ENCODE measurements around the gene CDA. TPM values are rescaled to one million over a fixed set of nuclear protein-coding genes. Genes with fewer than 3 reads are reported as not detected.

Gene CDA
- total RNA-seq, 2 experiments from 2014 or later, result not detected

DNA sequence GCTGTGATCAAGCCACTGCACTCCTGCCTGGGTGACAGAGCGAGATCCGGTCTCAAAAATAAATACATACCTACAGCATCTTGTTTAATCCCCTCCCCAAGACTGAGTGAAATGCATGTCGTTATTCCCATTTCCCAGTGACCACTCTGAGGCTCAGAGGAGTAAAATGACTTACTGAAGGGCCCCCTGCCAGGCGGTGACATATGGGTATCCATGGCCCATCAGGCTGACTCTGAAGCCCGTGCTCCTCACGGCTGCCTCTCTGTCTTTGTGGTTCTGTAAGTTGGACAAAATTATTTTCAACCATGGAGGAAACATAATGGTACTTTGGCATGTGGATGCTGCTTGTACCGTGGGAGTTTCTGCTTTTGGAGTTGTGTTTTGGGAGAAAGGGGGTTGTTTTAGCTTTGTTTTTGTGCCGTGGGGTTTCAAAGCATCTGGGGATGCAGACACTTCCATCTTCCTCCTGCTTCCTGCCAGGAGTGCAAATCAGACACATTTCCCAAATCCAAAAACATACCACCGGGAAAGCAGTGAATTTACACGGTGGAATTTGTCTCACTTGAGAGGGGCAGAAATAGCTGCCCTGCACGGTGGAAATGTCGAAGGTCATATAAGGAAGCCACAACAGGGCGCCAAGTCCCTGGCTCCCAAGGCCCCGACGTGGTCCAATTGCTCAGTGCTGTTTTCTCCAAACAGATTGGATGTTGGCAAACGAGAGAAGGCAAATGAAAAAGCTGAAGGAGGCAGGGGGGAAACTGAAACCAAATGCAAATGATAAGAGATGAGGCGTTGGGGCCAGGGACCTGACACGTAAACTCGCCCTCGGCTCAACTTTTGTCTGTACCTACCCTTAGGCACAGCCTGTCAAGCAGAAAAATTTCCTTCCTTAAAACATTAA, 27.3 kb downstream of the CDA start:
- POLR2A ChIA-PET, result no interaction called here
- Mint-ChIP-seq H3K36me3 (no peaks in the 10 kb centered on the region), H3K4me3 (no peak overlapping the region), H3K4me1 (no peaks in the 10 kb centered on the region), H3K27me3 (no peaks in the 10 kb centered on the region), H3K27ac (no peak overlapping the region), H3K9me3 (no peaks in the 10 kb centered on the region)
- no peak for DNase-seq
- no peak for ATAC-seq (ENCODE audit: low read depth)

DNA sequence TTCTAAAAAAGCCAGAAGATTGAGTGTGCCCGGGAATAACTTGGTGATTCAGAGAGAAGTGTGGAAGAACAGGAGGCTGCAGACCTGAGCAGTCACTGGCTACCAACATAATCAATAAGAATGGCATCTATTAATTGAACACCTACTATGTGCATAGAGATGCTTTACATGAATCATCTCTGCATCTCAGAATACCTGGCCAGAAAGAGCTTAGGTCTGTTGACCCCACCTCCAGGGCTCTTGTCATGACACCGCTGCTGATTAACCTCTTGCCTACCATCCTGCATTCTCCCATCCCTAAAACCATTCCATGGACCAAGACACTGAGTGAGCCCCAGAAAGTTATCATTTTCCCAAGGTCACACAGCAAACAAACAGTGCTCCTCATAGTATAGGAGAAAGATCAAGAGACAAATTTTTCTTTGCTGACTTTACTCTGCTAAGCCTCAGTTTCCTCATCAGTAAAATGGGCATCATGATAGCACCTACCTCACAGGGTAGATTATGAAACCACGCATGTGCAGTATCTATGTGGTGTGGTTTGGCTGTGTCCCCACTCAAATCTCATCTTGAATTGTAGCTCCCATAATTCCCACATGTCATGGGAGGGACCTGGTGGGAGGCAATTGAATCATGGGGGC, 28.1 kb downstream of the CDA start:
- H3K4me3 Mint-ChIP-seq, result no peak overlapping the region
- POLR2A ChIA-PET, result no interaction called here
- H3K36me3 Mint-ChIP-seq, result no peaks in the 10 kb centered on the region
- no peaks in the 10 kb centered on the region for H3K9me3 Mint-ChIP-seq
- no peaks in the 10 kb centered on the region for H3K27me3 Mint-ChIP-seq
- DNase-seq (no peak), ATAC-seq (ENCODE audit: low read depth) (no peak)
- no peaks in the 10 kb centered on the region for H3K4me1 Mint-ChIP-seq
- no peak overlapping the region for H3K27ac Mint-ChIP-seq

DNA sequence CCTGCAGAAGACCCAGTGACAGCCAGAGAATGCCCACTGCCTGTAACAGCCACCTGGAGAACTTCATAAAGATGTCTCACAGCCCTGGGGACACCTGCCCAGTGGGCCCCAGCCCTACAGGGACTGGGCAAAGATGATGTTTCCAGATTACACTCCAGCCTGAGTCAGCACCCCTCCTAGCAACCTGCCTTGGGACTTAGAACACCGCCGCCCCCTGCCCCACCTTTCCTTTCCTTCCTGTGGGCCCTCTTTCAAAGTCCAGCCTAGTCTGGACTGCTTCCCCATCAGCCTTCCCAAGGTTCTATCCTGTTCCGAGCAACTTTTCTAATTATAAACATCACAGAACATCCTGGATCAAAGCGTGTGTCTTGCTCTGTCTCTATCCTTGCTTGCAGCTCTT, 29.7 kb downstream of the CDA start:
- Mint-ChIP-seq H3K27ac (no peak overlapping the region), H3K4me3 (no peak overlapping the region), H3K36me3 (no peaks in the 10 kb centered on the region), H3K4me1 (no peaks in the 10 kb centered on the region), H3K27me3 (no peaks in the 10 kb centered on the region), H3K9me3 (no peaks in the 10 kb centered on the region)
- DNase-seq, result no peak
- POLR2A ChIA-PET, result no interaction called here
- no peak for ATAC-seq (ENCODE audit: low read depth)

DNA sequence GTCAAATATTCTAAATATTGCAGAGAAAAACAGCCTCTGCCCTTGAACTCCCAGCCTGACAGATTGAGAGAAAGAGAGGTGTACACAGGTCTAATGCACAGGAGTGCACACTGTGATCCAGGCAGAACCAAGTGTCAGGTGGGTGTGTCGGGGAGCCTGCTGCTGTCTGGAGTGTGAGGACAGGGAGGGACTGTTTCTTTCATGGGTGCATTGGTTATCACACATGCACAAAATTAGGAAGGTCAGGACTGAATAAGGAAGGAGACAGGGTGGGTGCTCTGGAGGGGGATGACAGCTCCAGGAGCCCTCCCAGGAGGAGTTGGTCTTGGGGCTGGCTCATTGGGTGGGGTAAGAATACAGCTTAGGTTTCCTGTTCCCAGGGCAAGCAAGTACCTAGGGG, 31.1 kb downstream of the CDA start:
- ATAC-seq (ENCODE audit: low read depth), result no peak
- no peak for DNase-seq
- Mint-ChIP-seq H3K27me3 (no peaks in the 10 kb centered on the region), H3K9me3 (no peaks in the 10 kb centered on the region), H3K4me3 (no peak overlapping the region), H3K27ac (no peak overlapping the region), H3K4me1 (no peaks in the 10 kb centered on the region), H3K36me3 (no peaks in the 10 kb centered on the region)
- POLR2A ChIA-PET, result no interaction called here

- Mint-ChIP-seq H3K27ac (no peak overlapping the region), H3K4me1 (no peaks in the 10 kb centered on the region), H3K36me3 (no peaks in the 10 kb centered on the region), H3K9me3 (no peaks in the 10 kb centered on the region), H3K4me3 (no peak overlapping the region), H3K27me3 (peaks cover 3% of the 10 kb centered on the region)
- DNase-seq (no peak), ATAC-seq (ENCODE audit: low read depth) (no peak)
- POLR2A ChIA-PET, result no interaction called here
Measured at GRCh38 chr1:20621012-20621411, 32.1 kb downstream of the CDA start.

DNA sequence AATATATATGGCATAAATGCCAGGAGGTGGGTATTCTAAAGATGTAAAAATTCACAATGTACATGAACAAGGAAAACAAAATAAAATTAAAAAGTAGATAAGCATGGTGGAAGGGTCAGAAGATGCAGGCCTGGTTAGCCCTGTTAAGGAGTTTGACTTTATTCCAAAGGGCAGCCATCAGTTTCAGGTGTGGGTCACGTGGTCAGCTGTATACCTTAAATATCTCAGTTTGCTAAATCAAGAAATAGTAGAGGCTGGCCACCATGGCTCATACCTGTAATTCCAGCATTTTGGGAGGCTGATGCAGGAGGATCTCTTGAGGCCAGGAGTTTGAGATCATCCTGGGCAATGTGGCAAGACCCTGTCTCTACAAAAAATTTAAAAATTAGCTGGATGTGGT, 35.8 kb downstream of the CDA start:
- Mint-ChIP-seq H3K36me3 (no peaks in the 10 kb centered on the region), H3K4me1 (no peaks in the 10 kb centered on the region), H3K9me3 (no peaks in the 10 kb centered on the region), H3K27me3 (peaks cover 4% of the 10 kb centered on the region), H3K27ac (no peak overlapping the region), H3K4me3 (no peak overlapping the region)
- POLR2A ChIA-PET, result no interaction called here
- DNase-seq (no peak), ATAC-seq (ENCODE audit: low read depth) (no peak)

DNA sequence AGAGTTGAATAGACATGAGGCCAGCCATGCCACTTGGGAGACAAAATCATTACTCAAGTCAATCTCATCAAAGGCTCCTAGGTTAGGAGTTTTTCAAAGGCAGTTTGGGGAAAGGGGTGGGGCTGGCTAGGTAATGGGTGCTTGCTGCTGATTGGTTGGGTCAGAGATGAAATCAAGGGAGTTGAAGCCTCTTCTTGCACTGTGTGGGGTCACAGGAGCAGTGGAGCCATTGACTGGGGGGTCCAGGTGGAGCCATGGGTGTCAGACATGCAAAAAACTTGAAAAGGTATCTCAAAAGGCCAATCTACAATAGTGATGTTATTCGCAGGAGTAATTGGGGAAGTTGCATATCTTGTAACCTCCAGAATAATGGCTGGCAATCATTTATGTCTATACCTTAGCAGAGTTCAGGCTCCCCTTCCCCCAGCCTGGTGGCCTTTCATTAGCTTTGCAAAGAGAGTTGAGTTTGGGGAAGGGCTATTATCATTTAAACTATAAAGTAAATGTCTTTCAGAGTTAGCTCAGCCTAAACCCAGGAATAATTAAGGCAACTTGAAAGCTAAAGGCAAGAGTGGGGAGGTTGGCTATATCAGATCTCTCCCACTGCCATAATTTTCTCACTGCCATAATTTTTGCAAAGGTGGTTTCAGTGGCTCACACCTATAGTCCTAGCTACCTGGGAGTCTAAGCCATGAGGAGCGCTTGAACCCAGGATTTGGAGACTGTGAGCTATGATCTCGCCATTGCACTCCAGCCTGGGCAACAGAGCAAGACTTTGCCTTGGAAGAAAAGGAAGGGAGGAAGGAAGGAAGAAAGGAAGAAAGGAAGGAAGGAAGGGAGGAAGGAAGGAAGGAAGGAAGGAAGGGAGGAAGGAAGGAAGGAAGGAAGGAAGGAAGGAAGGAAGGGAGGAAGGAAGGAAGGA, 36.5 kb downstream of the CDA start:
- POLR2A ChIA-PET, result no interaction called here
- Mint-ChIP-seq H3K27me3 (peaks cover 4% of the 10 kb centered on the region), H3K9me3 (no peaks in the 10 kb centered on the region), H3K4me1 (no peaks in the 10 kb centered on the region), H3K27ac (no peak overlapping the region), H3K4me3 (no peak overlapping the region), H3K36me3 (no peaks in the 10 kb centered on the region)
- DNase-seq (no peak), ATAC-seq (ENCODE audit: low read depth) (no peak)

- H3K4me1 Mint-ChIP-seq, result no peaks in the 10 kb centered on the region
- H3K27me3 Mint-ChIP-seq, result peaks cover 4% of the 10 kb centered on the region
- no peak for DNase-seq
- no peak overlapping the region for H3K4me3 Mint-ChIP-seq
- no peak overlapping the region for H3K27ac Mint-ChIP-seq
- ATAC-seq (ENCODE audit: low read depth), result no peak
- H3K36me3 Mint-ChIP-seq, result no peaks in the 10 kb centered on the region
- POLR2A ChIA-PET, result no interaction called here
- no peaks in the 10 kb centered on the region for H3K9me3 Mint-ChIP-seq
Measured at GRCh38 chr1:20626098-20626427, 37.2 kb downstream of the CDA start.

GRCh38 chr1:20626524-20626923, 37.6 kb downstream of the CDA start:
- ATAC-seq (ENCODE audit: low read depth), result no peak
- DNase-seq, result no peak
- Mint-ChIP-seq H3K4me1 (no peaks in the 10 kb centered on the region), H3K27ac (no peak overlapping the region), H3K9me3 (no peaks in the 10 kb centered on the region), H3K36me3 (no peaks in the 10 kb centered on the region), H3K27me3 (peaks cover 4% of the 10 kb centered on the region), H3K4me3 (no peak overlapping the region)
- POLR2A ChIA-PET, result no interaction called here

GRCh38 chr1:20630729-20631128, 41.8 kb downstream of the CDA start:
- H3K9me3 Mint-ChIP-seq, result no peaks in the 10 kb centered on the region
- DNase-seq (no peak), ATAC-seq (ENCODE audit: low read depth) (no peak)
- H3K27ac Mint-ChIP-seq, result no peak overlapping the region
- peaks cover 8% of the 10 kb centered on the region for H3K4me1 Mint-ChIP-seq
- H3K27me3 Mint-ChIP-seq, result peaks cover 3% of the 10 kb centered on the region
- H3K4me3 Mint-ChIP-seq, result no peak overlapping the region
- POLR2A ChIA-PET, result no interaction called here
- no peaks in the 10 kb centered on the region for H3K36me3 Mint-ChIP-seq

DNA sequence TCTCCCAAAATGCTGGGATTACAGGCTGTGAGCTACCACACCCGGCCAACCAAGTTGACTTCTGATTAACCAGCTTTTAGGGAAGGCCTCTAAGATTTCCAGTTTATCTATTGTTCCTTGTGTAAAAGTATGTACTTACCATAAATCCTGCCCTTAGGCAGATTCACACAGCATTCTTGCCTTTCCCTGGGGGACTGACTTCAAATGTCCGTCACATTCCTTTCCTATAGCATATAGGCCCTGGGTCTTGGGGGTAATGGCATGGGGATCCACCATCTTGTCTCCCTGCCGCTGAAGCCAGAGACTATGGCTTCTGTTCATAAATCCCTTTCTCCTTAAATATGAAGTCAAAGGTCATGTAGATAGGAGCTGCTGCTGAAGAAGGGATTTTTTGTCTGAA, 43.5 kb downstream of the CDA start:
- peak overlapping the region; percentile 43 for H3K4me3 Mint-ChIP-seq
- H3K4me1 Mint-ChIP-seq, result peaks cover 8% of the 10 kb centered on the region
- POLR2A ChIA-PET, result no interaction called here
- H3K27ac Mint-ChIP-seq, result no peak overlapping the region
- no peaks in the 10 kb centered on the region for H3K9me3 Mint-ChIP-seq
- ATAC-seq (ENCODE audit: low read depth) (no peak), DNase-seq (no peak)
- H3K36me3 Mint-ChIP-seq, result no peaks in the 10 kb centered on the region
- H3K27me3 Mint-ChIP-seq, result peaks cover 2% of the 10 kb centered on the region

DNA sequence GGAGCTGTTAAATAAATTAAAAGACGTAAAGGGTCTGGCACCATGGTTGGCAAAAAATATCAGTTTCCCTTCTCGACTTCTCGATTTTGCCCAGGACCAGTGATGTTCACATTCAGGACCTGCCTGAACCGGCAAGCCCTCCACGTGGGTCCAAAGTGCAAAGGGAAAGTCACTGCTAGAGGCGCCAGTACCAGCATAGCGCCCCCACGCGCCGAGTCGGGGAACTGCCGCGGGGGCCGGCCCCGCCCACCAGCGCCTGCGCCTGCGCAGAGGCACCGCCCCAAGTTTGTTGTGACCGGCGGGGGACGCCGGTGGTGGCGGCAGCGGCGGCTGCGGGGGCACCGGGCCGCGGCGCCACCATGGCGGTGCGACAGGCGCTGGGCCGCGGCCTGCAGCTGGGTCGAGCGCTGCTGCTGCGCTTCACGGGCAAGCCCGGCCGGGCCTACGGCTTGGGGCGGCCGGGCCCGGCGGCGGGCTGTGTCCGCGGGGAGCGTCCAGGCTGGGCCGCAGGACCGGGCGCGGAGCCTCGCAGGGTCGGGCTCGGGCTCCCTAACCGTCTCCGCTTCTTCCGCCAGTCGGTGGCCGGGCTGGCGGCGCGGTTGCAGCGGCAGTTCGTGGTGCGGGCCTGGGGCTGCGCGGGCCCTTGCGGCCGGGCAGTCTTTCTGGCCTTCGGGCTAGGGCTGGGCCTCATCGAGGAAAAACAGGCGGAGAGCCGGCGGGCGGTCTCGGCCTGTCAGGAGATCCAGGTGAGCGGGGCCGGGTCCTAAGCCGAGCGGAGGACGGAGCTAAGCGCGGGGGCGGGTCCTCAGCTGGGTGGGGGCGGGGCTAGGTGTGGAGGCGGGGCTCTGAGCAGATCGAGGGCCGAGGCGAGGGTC, 44.5 kb downstream of the CDA start, which contains the start of gene PINK1:
Gene PINK1, plus strand, starts transcription at position 269 of the 875 bp plus-strand sequence. Its CDS starts 91 bp downstream, at position 360.
- peak within 1 kb of the TSS; percentile 81 for H3K4me3 Mint-ChIP-seq
- DNase-seq (peak; percentile 97), ATAC-seq (ENCODE audit: low read depth) (peak; percentile 83)
- peaks cover 8% of the 10 kb centered on the region for H3K4me1 Mint-ChIP-seq
- H3K36me3 Mint-ChIP-seq, result no peaks in the 10 kb centered on the region
- H3K27me3 Mint-ChIP-seq, result peaks cover 2% of the 10 kb centered on the region
- POLR2A ChIA-PET, result interaction anchor here (0.6 to 1.8 kb wide), 5 partner anchors 13 to 661 kb away, joined by 3 to 8 read pairs (median 5); partner anchors contain the start of genes DDOST and MUL1
- peak within 1 kb of the TSS; percentile 54 for H3K27ac Mint-ChIP-seq
- no peaks in the 10 kb centered on the region for H3K9me3 Mint-ChIP-seq
